Psoas muscle (tissue), 8 donors: Measurements from ENCODE around the gene PLB1. TPM values are rescaled to one million over a fixed set of nuclear protein-coding genes. Genes with fewer than 3 reads are reported as not detected.
A peak's percentile ranks its signal among the peaks of the same experiment; 100 is the strongest.

ENCODE experiments used
- ATAC-seq, 4 donors: fragments of 200-7000 bp; cut with Tn5 transposase; one replicate each; pipeline ENCODE4 v1.9.1; 2020; ENCODE audit warnings: moderate library complexity in 3 of 4, mild to moderate bottlenecking in 2 of 4
- DNase-seq, 2 donors: peaks; one replicate each; pipeline ENCODE4 v3.0.0-alpha.2; 2020
- H3K27ac ChIP-seq: fragments of 200-600 bp; one replicate; pipeline ENCODE4 v1.8.0; 2022
- H3K27me3 ChIP-seq, 3 donors: fragments of 200-600 bp in 1 of 3; one replicate each; pipeline versions ENCODE4 v1.6.1 to v1.8.0; 2013 to 2022; ENCODE audit warnings: low read length in 2 of 3, mild to moderate bottlenecking in 2 of 3, moderate library complexity in 1 of 3; ENCODE audit not compliant: insufficient read depth in 3 of 3
- H3K36me3 ChIP-seq, 2 donors: fragments of 200-600 bp in 1 of 2; one replicate each; pipeline versions ENCODE4 v1.6.1 to v1.8.0; 2013 to 2022; ENCODE audit warnings: low read depth in 1 of 2, mild to moderate bottlenecking in 1 of 2, moderate library complexity in 1 of 2; ENCODE audit not compliant: insufficient read depth in 1 of 2
- H3K4me1 ChIP-seq: fragments of 200-600 bp; one replicate; pipeline ENCODE4 v1.8.0; 2022
- H3K4me3 ChIP-seq: fragments of 200-600 bp; one replicate; pipeline ENCODE4 v1.8.0; 2022; ENCODE audit warnings: mild to moderate bottlenecking
- H3K9me3 ChIP-seq: fragments of 200-600 bp; one replicate; pipeline ENCODE4 v1.8.0; 2022
- WGBS, 3 donors: extraction: QIAGEN DNeasy Blood & Tissue Kit; methylation state at CpG; one replicate each; pipeline versions ENCODE4 v1.1.6 to v1.1.7; 2013; 5-methylcytosine and 5-hydroxymethylcytosine counted together
- intact Hi-C, 2 donors: fragments of 100-400 bp; cut with DNase I; formaldehyde crosslinking; loops; one replicate each; pipeline versions ENCODE4 v1.11.0 to v1.14.2; 2022
- polyA plus RNA-seq, 3 donors: library from polyadenylated mRNA; stranded (reverse); fragments of 200-250 nt; gene quantifications; one replicate each; pipeline ENCODE4 v1.2.3, GENCODE V29; 2013
- total RNA-seq, 4 donors: library from RNA; stranded (reverse); fragmentation: NEBNext Ultra II Directional in 2 of 4; extraction: Animal tissue kit (Norgen Biotek cat#: 25700) in 2 of 4; gene quantifications; one replicate each; pipeline versions ENCODE4 v1.2.1 to v1.2.4, GENCODE V29; 2021 to 2023
- TF ChIP-seq, protein P1 (sequence below): fragments of 200-600 bp; IDR thresholded peaks from one replicate; pipeline ENCODE4 v1.8.0; 2022; ENCODE audit warnings: antibody characterized with exemption
- donor health status: healthy with polysubstance abuse.
- donor health status: DM: no; HTN: no; CAD: no; lungs with moderate emphysema.
- donor health status: Bipolar disorder and iron deficiency.
- donor health status: healthy.
- donor health status: DM: yes; HTN: yes; CAD: no.
- donor health status: DM: no; HTN: no; CAD: no.
- donor health status: DM: no; HTN: no; CAD: no.
- donor health status: DM: yes; HTN: yes; CAD: no.

The PLB1 gene
- total and polyA plus RNA-seq, 7 donors, result 0.63 to 4.9 (median 1.7) TPM

DNA sequence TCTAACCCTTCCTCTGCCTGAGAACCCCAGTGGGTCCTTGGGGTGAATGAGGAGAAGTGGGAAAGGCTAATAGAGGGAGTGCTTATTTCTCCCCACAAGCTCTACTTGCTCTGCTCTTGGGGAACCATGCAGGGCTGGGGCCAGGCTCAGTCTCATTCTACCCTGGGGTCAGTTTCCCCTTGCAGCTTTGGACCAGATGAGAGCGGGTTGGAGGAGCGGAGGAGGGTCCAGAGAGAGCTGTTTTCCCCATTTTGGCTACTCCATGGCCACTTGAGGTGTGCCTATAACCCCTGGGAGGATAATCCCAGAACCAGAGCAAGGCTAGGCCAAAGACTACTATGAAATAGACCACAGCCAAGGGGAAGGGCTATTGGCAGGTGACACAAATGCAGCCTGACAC is 29.6 kb downstream of the PLB1 start:
- no peaks in the 10 kb centered on the region for H3K9me3 ChIP-seq
- no peak for DNase-seq
- ATAC-seq, result no peak
- H3K4me1 ChIP-seq, result peaks cover 15% of the 10 kb centered on the region
- WGBS, 3 donors, result 97 to 100% (median 99%) methylated on average over 2 of the region's 2 CpGs
- no peaks in the 10 kb centered on the region for H3K36me3 ChIP-seq
- H3K27me3 ChIP-seq, result no peaks in the 10 kb centered on the region
- H3K27ac ChIP-seq, result no peak overlapping the region
- intact Hi-C loops, result no loop called here
- no peak overlapping the region for H3K4me3 ChIP-seq
- TF ChIP-seq, protein P1, sequence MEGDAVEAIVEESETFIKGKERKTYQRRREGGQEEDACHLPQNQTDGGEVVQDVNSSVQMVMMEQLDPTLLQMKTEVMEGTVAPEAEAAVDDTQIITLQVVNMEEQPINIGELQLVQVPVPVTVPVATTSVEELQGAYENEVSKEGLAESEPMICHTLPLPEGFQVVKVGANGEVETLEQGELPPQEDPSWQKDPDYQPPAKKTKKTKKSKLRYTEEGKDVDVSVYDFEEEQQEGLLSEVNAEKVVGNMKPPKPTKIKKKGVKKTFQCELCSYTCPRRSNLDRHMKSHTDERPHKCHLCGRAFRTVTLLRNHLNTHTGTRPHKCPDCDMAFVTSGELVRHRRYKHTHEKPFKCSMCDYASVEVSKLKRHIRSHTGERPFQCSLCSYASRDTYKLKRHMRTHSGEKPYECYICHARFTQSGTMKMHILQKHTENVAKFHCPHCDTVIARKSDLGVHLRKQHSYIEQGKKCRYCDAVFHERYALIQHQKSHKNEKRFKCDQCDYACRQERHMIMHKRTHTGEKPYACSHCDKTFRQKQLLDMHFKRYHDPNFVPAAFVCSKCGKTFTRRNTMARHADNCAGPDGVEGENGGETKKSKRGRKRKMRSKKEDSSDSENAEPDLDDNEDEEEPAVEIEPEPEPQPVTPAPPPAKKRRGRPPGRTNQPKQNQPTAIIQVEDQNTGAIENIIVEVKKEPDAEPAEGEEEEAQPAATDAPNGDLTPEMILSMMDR, result no peak

DNA sequence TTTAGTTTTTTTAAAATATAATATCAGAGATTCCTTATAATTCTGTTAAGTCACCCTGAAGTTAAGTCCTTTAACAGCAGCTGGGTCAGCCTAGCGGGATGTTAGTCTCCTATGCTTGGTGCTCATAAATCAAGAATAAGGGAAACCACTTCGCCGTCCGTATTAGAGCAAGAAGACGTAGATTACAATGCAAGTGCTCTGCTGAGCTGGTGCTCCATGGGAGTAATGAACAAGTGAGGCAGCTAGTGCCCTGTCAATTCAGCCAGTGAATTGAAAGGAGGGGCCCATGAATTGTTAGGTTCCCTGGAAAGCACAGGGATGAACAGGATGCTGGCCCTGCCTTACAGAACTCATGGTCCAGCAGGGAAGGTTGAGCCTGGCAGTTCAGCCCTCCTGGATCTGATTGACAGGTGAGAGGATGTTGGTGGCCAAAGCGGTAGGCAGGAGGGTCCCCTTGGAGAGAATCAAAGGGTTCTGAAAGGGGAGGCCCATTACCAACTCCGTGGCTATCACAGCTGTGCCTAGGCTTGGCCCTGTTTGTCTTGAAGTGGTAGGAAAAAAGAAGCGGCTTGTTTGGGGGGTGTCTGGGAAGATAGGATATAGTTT is 30.8 kb downstream of the PLB1 start:
- Histone ChIP-seq H3K4me3 (no peak overlapping the region), H3K27me3 (no peaks in the 10 kb centered on the region), H3K27ac (no peak overlapping the region), H3K36me3 (no peaks in the 10 kb centered on the region), H3K4me1 (peaks cover 15% of the 10 kb centered on the region), H3K9me3 (no peaks in the 10 kb centered on the region)
- 81 to 87% (median 85%) methylated on average over 8 of the region's 8 CpGs for WGBS, 3 donors
- TF ChIP-seq, protein P1, result no peak
- ATAC-seq, result no peak
- DNase-seq, result no peak
- intact Hi-C loops, result no loop called here

DNA sequence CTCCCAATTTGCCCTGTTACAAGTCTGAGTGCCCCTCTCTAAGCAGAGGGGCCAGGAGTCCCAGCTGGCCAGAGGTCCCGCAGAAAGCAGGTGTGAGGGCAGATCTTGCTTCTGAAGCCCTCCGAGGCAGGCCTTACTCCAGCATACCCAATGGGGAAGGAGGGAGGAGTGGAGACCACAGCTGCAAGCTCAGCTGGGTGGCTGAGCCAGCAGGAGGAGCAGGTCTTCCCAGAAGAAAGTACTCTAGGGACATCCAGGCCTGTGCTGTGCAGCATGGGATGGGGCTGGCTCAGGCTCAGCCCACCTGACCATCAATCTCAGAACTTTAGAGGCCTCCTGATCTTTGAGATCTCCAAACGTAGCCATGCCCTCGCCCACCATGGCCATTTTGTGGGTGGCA is 31.3 kb downstream of the PLB1 start:
- no peaks in the 10 kb centered on the region for H3K9me3 ChIP-seq
- intact Hi-C loops, result no loop called here
- peak overlapping the region; percentile 77 for H3K27ac ChIP-seq
- ATAC-seq, result peak in 3 of 4 donors; percentile 8 to 44 (median 35)
- TF ChIP-seq, protein P1, result no peak
- peaks cover 15% of the 10 kb centered on the region for H3K4me1 ChIP-seq
- no peaks in the 10 kb centered on the region for H3K27me3 ChIP-seq
- whole genome bisulfite sequencing, 3 donors, result 61 to 75% (median 68%) methylated on average over 4 of the region's 4 CpGs
- no peaks in the 10 kb centered on the region for H3K36me3 ChIP-seq
- no peak overlapping the region for H3K4me3 ChIP-seq
- no peak for DNase-seq

DNA sequence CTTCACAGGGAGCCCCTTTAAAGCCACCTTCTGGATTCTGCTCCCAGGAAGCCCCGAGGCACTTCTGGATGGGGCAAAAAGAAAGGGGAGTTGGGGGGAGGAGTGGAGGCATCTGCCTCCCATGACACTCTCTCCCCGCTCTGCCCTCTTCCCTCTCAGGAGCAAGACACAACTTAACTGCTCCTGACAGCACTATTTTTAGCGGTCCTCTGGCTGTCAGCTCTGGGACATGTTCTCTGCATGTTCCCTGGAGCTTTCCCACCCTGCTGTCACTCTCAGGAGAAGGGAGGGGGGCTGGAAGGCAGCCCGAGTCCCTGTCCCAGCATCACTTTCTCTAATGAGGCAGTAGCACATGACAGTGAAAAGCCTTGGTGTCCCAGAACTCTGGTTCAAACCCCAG is 32.3 kb downstream of the PLB1 start:
- Histone ChIP-seq H3K9me3 (no peaks in the 10 kb centered on the region), H3K27me3 (no peaks in the 10 kb centered on the region), H3K4me3 (no peak overlapping the region), H3K4me1 (peaks cover 15% of the 10 kb centered on the region), H3K36me3 (no peaks in the 10 kb centered on the region), H3K27ac (peak overlapping the region; percentile 77)
- TF ChIP-seq, protein P1, result no peak
- DNase-seq (peak; percentile 62 to 91), ATAC-seq (peak; percentile 93 to 97 (median 96))
- intact Hi-C loops, result no loop called here
- 9 to 26% (median 23%) methylated on average over 4 of the region's 4 CpGs for WGBS, 3 donors

DNA sequence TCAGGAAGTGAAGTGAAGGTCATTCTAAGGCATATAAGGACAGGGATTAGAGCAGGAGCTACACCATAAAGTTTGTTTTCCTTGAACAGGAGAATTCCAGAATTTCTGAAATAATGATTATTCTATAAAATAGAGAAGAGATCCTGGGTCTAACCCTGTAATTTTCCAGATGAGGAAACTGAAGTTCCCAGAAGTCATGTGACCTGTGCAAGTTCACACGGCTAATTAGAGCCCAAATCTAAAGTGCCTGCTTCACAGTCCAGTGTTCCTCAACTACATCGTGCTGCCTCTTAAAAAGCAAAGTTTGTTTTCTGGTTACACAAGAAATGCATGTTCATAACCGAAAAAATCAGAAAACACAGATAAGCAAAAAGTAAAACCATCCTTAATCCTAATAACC is 34.9 kb downstream of the PLB1 start:
- Histone ChIP-seq H3K9me3 (no peaks in the 10 kb centered on the region), H3K4me1 (peaks cover 15% of the 10 kb centered on the region), H3K27ac (no peak overlapping the region), H3K4me3 (no peak overlapping the region), H3K36me3 (no peaks in the 10 kb centered on the region), H3K27me3 (no peaks in the 10 kb centered on the region)
- ATAC-seq, result no peak
- no peak for DNase-seq
- WGBS, 3 donors, result 71 to 81% (median 72%) methylated on average over 3 of the region's 3 CpGs
- intact Hi-C loops, result no loop called here
- TF ChIP-seq, protein P1, result no peak
